PFSK-1 (cell line): ENCODE results near the gene CRTAC1.

Experiments used
- POLR2AphosphoS5 ChIP-seq: IDR thresholded peaks from 2 replicates; pipeline ENCODE4 v1.6.1; 2012; ENCODE audit warnings: low read depth, mild to moderate bottlenecking, control low read depth, low read length, moderate library complexity
- REST ChIP-seq, 2 experiments: IDR thresholded peaks; 2 replicates each; pipeline versions ENCODE4 v1.6.1 to v1.8.0; 2011 to 2012; ENCODE audit warnings: low read depth in 2 of 2, low read length in 2 of 2, control low read depth in 1 of 2, inconsistent platforms in 1 of 2, mild to moderate bottlenecking in 1 of 2, moderate library complexity in 1 of 2; ENCODE audit not compliant: insufficient read depth in 1 of 2
- SIN3A ChIP-seq: IDR thresholded peaks from 2 replicates; pipeline ENCODE4 v1.6.1; 2012; ENCODE audit warnings: mild to moderate bottlenecking, low read length, moderate library complexity, borderline replicate concordance; ENCODE audit not compliant: insufficient read depth
- TAF1 ChIP-seq: IDR thresholded peaks from 2 replicates; pipeline ENCODE4 v1.6.1; 2012; ENCODE audit warnings: low read length, control low read depth, borderline replicate concordance; ENCODE audit not compliant: insufficient read depth

GRCh38 chr10:97818572-97818971 is 211.8 kb downstream of the CRTAC1 start:
- no peak for TF ChIP-seq TAF1
- TF ChIP-seq SIN3A: no peak
- TF ChIP-seq POLR2AphosphoS5: no peak
- TF ChIP-seq REST (IDR thresholded peaks at IDR 0.05; ENCODE audit: insufficient read depth in 1 of 2, low read depth in 2 of 2, low read length in 2 of 2): no peak
